Right atrium auricular region (tissue), 2 donors: ENCODE results near the gene TRIM4. TPM values are rescaled to one million over a fixed set of nuclear protein-coding genes. Genes with fewer than 3 reads are reported as not detected.

ENCODE experiments used
- DNase-seq: peaks from one replicate; pipeline ENCODE4 v3.0.0-alpha.2; 2019; ENCODE audit warnings: low spot score
- H3K27ac ChIP-seq, 2 donors: fragments of 200-600 bp; sonication (generic); 1 replicate in 1 of 2; 2 replicates in 1 of 2; pipeline ENCODE4 v1.5.1; 2016 to 2019
- H3K27me3 ChIP-seq, 2 donors: fragments of 200-600 bp; sonication (generic); one replicate each; pipeline versions ENCODE4 v1.5.1 to v1.6.0; 2017 to 2019
- H3K36me3 ChIP-seq: fragments of 200-600 bp; sonication (generic); one replicate; pipeline ENCODE4 v1.5.1; 2016
- H3K4me1 ChIP-seq, 2 donors: fragments of 200-600 bp; sonication (generic); one replicate each; pipeline versions ENCODE4 v1.5.1 to v1.6.0; 2017 to 2019
- H3K4me3 ChIP-seq, 2 donors: fragments of 200-600 bp; sonication (generic); 1 replicate in 1 of 2; 2 replicates in 1 of 2; pipeline ENCODE4 v1.5.1; 2017 to 2019; ENCODE audit warnings: mild to moderate bottlenecking in 1 of 2, moderate library complexity in 1 of 2
- H3K9me3 ChIP-seq, 2 donors: fragments of 200-600 bp; sonication (generic); one replicate each; pipeline ENCODE4 v1.5.1; 2019
- CTCF ChIP-seq, 2 donors: fragments of 200-600 bp; sonication (generic); IDR thresholded peaks; one replicate each; pipeline ENCODE4 v1.5.1; 2019; ENCODE audit warnings: antibody characterized with exemption in 2 of 2
- total RNA-seq, 2 donors: library from RNA; depleted of rRNA; stranded (reverse); fragments of >200 nt; gene quantifications; one replicate each; pipeline ENCODE4 v1.1.0, GENCODE V29; 2016

The TRIM4 gene
- total RNA-seq, 2 donors from 2014 or later: 8.8 to 13.3 TPM

- no peaks in the 10 kb centered on the region for H3K4me1 ChIP-seq
- no peak for DNase-seq
- no peaks in the 10 kb centered on the region for H3K9me3 ChIP-seq
- H3K4me3 ChIP-seq: no peak overlapping the region
- no peak overlapping the region for H3K27ac ChIP-seq
- H3K27me3 ChIP-seq: no peaks in the 10 kb centered on the region
- no peak for TF ChIP-seq CTCF (IDR thresholded peaks at IDR 0.05)
- H3K36me3 ChIP-seq: peaks cover 51% of the 10 kb centered on the region
Measured at GRCh38 chr7:99899830-99900519, 19.4 kb downstream of the TRIM4 start.

GRCh38 chr7:99898836-99899235 lies 20.5 kb downstream of the TRIM4 start:
- Histone ChIP-seq H3K27me3 (no peaks in the 10 kb centered on the region), H3K4me1 (no peaks in the 10 kb centered on the region), H3K27ac (no peak overlapping the region), H3K36me3 (peaks cover 49% of the 10 kb centered on the region), H3K4me3 (no peak overlapping the region), H3K9me3 (no peaks in the 10 kb centered on the region)
- TF ChIP-seq CTCF (IDR thresholded peaks at IDR 0.05): no peak
- DNase-seq: no peak

- Histone ChIP-seq H3K4me3 (no peak overlapping the region), H3K36me3 (peaks cover 40% of the 10 kb centered on the region), H3K4me1 (no peaks in the 10 kb centered on the region), H3K27me3 (no peaks in the 10 kb centered on the region), H3K9me3 (no peaks in the 10 kb centered on the region), H3K27ac (no peak overlapping the region)
- TF ChIP-seq CTCF (IDR thresholded peaks at IDR 0.05): no peak
- DNase-seq: no peak
Measured at GRCh38 chr7:99898023-99898357, 21.3 kb downstream of the TRIM4 start.

- Histone ChIP-seq H3K27ac (no peak overlapping the region), H3K9me3 (no peaks in the 10 kb centered on the region), H3K4me3 (no peak overlapping the region), H3K36me3 (peaks cover 40% of the 10 kb centered on the region), H3K4me1 (no peaks in the 10 kb centered on the region), H3K27me3 (no peaks in the 10 kb centered on the region)
- no peak for TF ChIP-seq CTCF (IDR thresholded peaks at IDR 0.05)
- DNase-seq: no peak
Measured at GRCh38 chr7:99897322-99898022, 21.9 kb downstream of the TRIM4 start.

GRCh38 chr7:99894738-99895137 lies 24.6 kb downstream of the TRIM4 start:
- Histone ChIP-seq H3K27ac (no peak overlapping the region), H3K4me1 (no peaks in the 10 kb centered on the region), H3K9me3 (no peaks in the 10 kb centered on the region), H3K27me3 (no peaks in the 10 kb centered on the region), H3K36me3 (peaks cover 33% of the 10 kb centered on the region), H3K4me3 (no peak overlapping the region)
- TF ChIP-seq CTCF (IDR thresholded peaks at IDR 0.05): no peak
- DNase-seq: no peak
